Measurements from ENCODE around the gene DCAF6.
"Not testable (repeated sequence)": the region's sequence is repeated elsewhere in the genome, so short reads cannot be mapped to it uniquely, and the experiment has no call there.

DCAF6 gene, protein sequence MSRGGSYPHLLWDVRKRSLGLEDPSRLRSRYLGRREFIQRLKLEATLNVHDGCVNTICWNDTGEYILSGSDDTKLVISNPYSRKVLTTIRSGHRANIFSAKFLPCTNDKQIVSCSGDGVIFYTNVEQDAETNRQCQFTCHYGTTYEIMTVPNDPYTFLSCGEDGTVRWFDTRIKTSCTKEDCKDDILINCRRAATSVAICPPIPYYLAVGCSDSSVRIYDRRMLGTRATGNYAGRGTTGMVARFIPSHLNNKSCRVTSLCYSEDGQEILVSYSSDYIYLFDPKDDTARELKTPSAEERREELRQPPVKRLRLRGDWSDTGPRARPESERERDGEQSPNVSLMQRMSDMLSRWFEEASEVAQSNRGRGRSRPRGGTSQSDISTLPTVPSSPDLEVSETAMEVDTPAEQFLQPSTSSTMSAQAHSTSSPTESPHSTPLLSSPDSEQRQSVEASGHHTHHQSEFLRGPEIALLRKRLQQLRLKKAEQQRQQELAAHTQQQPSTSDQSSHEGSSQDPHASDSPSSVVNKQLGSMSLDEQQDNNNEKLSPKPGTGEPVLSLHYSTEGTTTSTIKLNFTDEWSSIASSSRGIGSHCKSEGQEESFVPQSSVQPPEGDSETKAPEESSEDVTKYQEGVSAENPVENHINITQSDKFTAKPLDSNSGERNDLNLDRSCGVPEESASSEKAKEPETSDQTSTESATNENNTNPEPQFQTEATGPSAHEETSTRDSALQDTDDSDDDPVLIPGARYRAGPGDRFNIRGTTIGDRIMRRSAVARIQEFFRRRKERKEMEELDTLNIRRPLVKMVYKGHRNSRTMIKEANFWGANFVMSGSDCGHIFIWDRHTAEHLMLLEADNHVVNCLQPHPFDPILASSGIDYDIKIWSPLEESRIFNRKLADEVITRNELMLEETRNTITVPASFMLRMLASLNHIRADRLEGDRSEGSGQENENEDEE

GRCh38 chr1:167936068-167936929 lies at the start of gene DCAF6:
Gene DCAF6 (plus strand): TSS chr1:167936683. CDS start chr1:167936912, 229 bp downstream.
- ChIA-PET CTCF (interaction anchor here (1.0 to 2.8 kb wide), 4 partner anchors 12 to 146 kb away, joined by 3 to 8 read pairs (median 3); no protein-coding TSS in a partner anchor), POLR2A (interaction anchor here (1.2 to 1.6 kb wide), 2 partner anchors 9 to 13 kb away, joined by 3 to 4 read pairs; no protein-coding TSS in a partner anchor)
- DNase-seq (ENCODE audit: extremely low spot score), result peak; percentile 98
- TF ChIP-seq, protein P1, sequence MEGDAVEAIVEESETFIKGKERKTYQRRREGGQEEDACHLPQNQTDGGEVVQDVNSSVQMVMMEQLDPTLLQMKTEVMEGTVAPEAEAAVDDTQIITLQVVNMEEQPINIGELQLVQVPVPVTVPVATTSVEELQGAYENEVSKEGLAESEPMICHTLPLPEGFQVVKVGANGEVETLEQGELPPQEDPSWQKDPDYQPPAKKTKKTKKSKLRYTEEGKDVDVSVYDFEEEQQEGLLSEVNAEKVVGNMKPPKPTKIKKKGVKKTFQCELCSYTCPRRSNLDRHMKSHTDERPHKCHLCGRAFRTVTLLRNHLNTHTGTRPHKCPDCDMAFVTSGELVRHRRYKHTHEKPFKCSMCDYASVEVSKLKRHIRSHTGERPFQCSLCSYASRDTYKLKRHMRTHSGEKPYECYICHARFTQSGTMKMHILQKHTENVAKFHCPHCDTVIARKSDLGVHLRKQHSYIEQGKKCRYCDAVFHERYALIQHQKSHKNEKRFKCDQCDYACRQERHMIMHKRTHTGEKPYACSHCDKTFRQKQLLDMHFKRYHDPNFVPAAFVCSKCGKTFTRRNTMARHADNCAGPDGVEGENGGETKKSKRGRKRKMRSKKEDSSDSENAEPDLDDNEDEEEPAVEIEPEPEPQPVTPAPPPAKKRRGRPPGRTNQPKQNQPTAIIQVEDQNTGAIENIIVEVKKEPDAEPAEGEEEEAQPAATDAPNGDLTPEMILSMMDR (IDR thresholded peaks at IDR 0.05; ENCODE audit: control extremely low read depth, extremely low read depth, low read depth, missing control alignments), result no peak

- POLR2A ChIA-PET; CTCF ChIA-PET; DNase-seq (ENCODE audit: extremely low spot score): not testable (repeated sequence)
Measured at GRCh38 chr1:167887187-167887586, 49.3 kb upstream of the DCAF6 start.

DNA sequence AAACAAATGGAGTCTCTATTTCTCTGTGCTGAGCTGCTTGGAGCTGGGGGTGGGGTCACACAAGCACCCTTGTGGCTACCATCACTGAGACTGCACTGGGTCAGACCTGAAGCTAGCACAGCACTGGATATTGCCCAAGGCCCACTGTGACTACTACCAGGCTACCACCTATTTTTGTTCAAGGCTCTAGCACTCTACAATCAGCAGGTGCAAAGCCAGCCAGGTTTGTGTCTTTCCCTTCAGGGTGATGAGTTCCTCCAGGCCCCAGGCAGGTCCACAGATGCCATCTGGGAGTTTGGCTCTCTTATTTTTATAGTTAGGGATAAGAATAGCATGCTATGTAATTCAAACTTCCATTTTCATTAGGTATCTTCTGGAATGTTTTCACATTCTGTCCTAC lies 46.1 kb upstream of the DCAF6 start:
- no peak for DNase-seq (ENCODE audit: extremely low spot score)
- ChIA-PET CTCF (no interaction called here), POLR2A (no interaction called here)

GRCh38 chr1:167893798-167894197 lies 42.7 kb upstream of the DCAF6 start:
- ChIA-PET POLR2A (no interaction called here), CTCF (interaction anchor here (0.9 to 1.9 kb wide), 3 partner anchors 11 to 21 kb away, joined by 3 to 4 read pairs (median 3); no protein-coding TSS in a partner anchor)
- TF ChIP-seq, protein P1 (IDR thresholded peaks at IDR 0.05; ENCODE audit: control extremely low read depth, extremely low read depth, low read depth, missing control alignments), result no peak
- no peak for DNase-seq (ENCODE audit: extremely low spot score)

More for the DNA sequence above, 46.1 kb upstream of the DCAF6 start:
- TF ChIP-seq, protein P1 (IDR thresholded peaks at IDR 0.05; ENCODE audit: control extremely low read depth, extremely low read depth, low read depth, missing control alignments), result no peak

DNA sequence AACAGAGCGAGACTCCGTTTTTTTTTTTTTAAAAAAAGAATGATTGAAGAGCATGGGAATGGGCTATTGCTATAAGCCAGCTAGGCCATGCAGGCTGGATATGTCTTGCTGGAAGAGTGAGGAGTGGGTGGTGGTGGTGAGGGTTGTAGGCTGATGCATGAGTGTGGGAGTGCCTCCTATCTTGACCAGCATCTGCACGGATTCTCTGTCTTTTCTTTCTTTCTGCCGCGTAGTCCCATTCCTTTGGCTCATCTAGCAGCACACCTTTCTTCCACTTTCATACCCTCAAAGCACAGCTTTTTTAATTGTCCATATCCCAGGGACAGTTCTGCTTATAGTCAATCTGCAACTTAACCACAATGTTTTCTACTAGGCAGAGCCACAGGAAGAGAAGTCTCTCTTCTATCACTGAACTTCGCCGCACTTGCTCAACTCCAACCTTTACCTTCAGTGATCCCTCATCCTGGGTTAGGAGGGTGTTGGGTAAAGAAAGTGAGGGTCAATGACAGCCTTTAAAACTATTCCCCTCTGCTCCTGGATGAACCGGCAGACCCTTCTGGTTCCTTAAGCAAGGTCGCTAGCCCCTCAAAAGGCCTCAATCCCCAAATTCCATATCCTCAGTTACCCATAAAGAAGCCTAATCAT lies 37.8 kb upstream of the DCAF6 start:
- ChIA-PET CTCF (no interaction called here), POLR2A (no interaction called here)
- no peak for DNase-seq (ENCODE audit: extremely low spot score)
- TF ChIP-seq, protein P1 (IDR thresholded peaks at IDR 0.05; ENCODE audit: control extremely low read depth, extremely low read depth, low read depth, missing control alignments), result no peak

DNA sequence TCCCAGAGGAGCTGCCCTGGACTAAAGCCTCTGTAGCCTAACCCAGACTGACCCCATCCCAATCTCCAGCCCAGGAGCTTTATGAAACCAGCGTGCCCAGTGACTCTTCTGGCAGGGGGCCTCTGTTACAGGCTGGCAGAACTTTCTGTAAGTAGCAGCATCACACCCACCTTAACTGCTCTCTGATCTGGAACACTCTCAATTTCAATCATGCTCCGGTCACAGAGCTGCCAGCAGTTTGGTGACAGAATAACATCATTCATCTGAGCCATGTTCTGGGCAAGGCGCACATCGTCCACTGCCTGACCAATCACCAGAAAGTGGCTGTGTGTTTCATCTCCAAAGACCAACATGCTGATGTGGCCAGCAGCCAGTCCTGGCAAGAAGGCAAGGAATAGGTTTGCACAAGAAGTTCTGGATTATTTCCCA lies 37.2 kb upstream of the DCAF6 start:
- DNase-seq (ENCODE audit: extremely low spot score), result peak; percentile 57
- ChIA-PET CTCF (no interaction called here), POLR2A (no interaction called here)
- TF ChIP-seq, protein P1 (IDR thresholded peaks at IDR 0.05; ENCODE audit: control extremely low read depth, extremely low read depth, low read depth, missing control alignments), result no peak

Data from GM10248 (cell line).